Choroid plexus epithelial cell (primary cell): ENCODE data around the gene HUS1.
"Not testable (repeated sequence)": the region's sequence is repeated elsewhere in the genome, so short reads cannot be mapped to it uniquely, and the experiment has no call there.

Source experiments
- DNase-seq: peaks from one replicate; pipeline ENCODE4 v3.0.0-alpha.2; 2010; ENCODE audit warnings: low read depth
- H3K4me3 ChIP-seq: 2 replicates; pipeline ENCODE4 v1.5.1; 2011; ENCODE audit warnings: low read depth, mild to moderate bottlenecking, control low read depth, low read length, moderate library complexity
- CTCF ChIP-seq: conservative IDR thresholded peaks from 2 replicates; pipeline ENCODE4 v1.5.1; 2011; ENCODE audit warnings: low read depth, mild to moderate bottlenecking, control low read depth, inconsistent platforms, low read length, moderate library complexity

The HUS1 gene

GRCh38 chr7:47945261-47946015, 34.0 kb downstream of the HUS1 start:
- TF ChIP-seq CTCF = peak; percentile 88
- H3K4me3 ChIP-seq = no peak overlapping the region
- DNase-seq = peak; percentile 81

GRCh38 chr7:47944536-47945260, 34.7 kb downstream of the HUS1 start:
- TF ChIP-seq CTCF = no peak
- DNase-seq = no peak

GRCh38 chr7:47943676-47944474, 35.5 kb downstream of the HUS1 start:
- H3K4me3 ChIP-seq = no peak overlapping the region
- no peak for TF ChIP-seq CTCF
- DNase-seq = no peak

More at GRCh38 chr7:47944536-47945260, 34.7 kb downstream of the HUS1 start:
- H3K4me3 ChIP-seq = no peak overlapping the region

- not testable (repeated sequence) for H3K4me3 ChIP-seq, DNase-seq
These were observed 36.8 kb downstream of the HUS1 start for GRCh38 chr7:47942651-47943050.

- TF ChIP-seq CTCF = no peak
- H3K4me3 ChIP-seq = no peak overlapping the region
- peak; percentile 55 for DNase-seq
These were observed 37.3 kb downstream of the HUS1 start for GRCh38 chr7:47942132-47942531.

GRCh38 chr7:47941136-47941844, 38.1 kb downstream of the HUS1 start:
- DNase-seq = peak; percentile 82
- no peak overlapping the region for H3K4me3 ChIP-seq
- no peak for TF ChIP-seq CTCF
